NAMALWA (cell line): ENCODE measurements around the gene PCDHGB3.
"Not testable (repeated sequence)": the region's sequence is repeated elsewhere in the genome, so short reads cannot be mapped to it uniquely, and the experiment has no call there.

Source experiments
- DNase-seq: peaks from one replicate; pipeline ENCODE4 v3.0.0-alpha.2; 2015; ENCODE audit warnings: low spot score

Gene PCDHGB3

GRCh38 chr5:141359790-141360426 is 10.1 kb upstream of the PCDHGB3 start, which contains the start of gene PCDHGB2:
Gene PCDHGB2 (plus strand): TSS chr5:141359994. CDS start chr5:141360136, 142 bp downstream.
- peak; percentile 89 for DNase-seq

GRCh38 chr5:141360685-141361084 is 9.4 kb upstream of the PCDHGB3 start:
- no peak for DNase-seq

DNA sequence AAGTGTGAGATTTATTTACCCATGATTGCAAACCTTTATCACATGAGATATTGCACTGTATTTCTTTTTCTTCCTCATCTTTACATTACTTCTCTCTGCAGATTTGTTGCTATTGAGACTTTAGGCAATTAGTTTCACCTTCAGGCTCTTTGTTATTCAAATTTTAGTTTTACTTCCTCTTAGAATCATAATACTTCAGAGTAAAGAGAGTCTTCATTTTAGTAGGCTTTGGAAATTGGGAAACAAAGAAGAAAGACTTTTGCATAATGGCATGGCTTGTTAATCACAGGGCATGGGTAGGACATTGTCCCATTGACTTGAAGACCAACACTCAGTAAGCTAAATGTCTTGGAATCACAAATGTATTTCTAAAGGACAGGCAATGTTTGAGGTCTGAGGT is 7.3 kb upstream of the PCDHGB3 start:
- peak; percentile 21 for DNase-seq

DNA sequence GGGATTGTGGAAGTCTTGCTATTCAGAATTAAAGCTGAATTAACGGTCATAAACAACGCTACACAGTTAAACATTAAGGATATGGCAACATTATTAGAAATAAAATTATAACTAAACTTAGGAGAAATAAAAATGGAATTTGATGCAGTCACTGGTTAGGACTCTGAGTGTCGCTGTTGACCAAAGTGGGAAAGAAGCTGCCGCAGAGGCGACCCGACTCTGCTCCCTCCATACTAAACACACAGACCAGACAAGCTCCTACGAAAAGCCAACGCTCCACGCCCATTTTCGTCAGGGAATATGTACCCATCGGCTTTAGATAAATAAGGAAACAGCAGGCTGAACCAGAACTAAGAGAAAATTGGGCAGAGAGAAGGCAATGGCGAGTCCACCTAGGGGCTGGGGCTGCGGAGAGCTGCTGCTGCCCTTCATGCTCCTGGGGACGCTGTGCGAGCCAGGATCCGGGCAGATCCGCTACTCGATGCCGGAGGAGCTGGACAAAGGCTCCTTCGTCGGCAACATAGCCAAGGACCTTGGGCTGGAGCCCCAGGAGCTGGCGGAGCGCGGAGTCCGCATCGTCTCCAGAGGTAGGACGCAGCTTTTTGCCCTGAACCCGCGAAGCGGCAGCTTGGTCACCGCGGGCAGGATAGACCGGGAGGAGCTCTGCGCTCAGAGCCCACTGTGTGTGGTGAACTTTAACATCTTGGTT is 5.9 kb upstream of the PCDHGB3 start, which contains the start of gene PCDHGA5:
Gene PCDHGA5 (plus strand): TSS at position 211 of the 709 bp plus-strand sequence. CDS start 169 bp downstream, at position 380.
- DNase-seq = no peak

DNA sequence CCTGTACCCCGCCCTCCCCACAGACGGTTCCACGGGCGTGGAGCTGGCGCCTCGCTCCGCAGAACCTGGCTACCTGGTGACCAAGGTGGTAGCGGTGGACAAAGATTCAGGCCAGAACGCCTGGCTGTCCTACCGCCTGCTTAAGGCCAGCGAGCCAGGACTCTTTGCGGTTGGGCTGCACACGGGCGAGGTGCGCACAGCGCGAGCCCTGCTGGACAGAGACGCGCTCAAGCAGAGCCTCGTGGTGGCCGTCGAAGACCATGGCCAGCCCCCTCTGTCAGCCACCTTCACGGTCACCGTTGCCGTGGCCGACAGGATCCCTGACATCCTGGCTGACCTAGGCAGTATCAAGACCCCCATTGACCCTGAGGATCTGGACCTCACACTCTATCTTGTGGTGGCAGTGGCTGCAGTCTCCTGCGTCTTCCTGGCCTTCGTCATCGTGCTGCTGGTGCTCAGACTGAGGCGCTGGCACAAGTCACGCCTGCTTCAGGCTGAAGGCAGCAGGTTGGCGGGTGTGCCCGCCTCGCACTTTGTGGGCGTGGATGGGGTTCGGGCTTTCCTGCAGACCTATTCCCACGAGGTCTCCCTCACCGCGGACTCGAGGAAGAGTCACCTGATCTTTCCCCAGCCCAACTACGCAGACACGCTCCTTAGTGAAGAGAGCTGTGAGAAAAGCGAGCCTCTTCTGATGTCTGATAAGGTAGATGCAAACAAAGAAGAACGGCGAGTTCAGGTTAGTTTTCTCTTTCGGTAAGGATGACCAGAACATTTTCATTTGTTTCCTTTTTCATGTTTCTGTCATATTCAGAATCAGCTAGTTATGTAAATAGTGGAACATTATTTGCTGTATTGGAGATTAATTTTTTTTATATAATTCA is 3.8 kb upstream of the PCDHGB3 start:
- no peak for DNase-seq

DNA sequence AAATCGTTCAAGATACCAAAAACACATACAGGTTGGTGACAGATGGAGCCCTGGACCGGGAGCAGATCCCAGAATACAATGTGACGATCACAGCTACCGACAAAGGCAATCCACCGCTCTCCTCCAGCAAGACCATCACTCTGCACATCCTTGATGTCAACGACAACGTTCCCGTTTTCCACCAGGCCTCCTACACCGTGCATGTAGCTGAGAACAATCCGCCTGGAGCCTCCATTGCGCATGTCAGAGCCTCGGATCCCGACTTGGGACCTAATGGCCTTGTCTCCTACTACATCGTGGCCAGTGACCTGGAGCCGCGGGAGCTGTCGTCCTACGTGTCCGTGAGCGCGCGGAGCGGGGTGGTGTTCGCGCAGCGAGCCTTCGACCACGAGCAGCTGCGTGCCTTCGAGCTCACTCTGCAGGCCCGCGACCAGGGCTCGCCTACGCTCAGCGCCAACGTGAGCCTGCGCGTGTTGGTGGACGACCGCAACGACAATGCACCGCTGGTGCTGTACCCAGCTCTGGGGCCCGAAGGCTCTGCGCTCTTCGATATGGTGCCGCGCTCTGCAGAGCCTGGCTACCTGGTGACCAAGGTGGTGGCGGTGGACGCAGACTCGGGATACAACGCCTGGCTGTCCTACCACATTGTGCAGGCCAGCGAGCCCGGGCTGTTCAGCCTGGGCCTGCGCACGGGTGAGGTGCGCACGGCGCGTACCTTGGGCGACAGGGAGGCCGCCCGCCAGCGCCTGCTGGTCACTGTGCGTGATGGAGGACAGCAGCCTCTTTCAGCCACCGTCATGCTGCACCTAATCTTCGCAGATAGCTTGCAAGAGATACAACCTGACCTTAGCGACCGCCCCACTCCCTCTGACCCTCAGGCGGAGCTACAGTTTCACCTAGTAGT is 1.8 kb downstream of the PCDHGB3 start:
- DNase-seq = no peak

GRCh38 chr5:141373673-141374317 is 3.8 kb downstream of the PCDHGB3 start, which contains the start of gene PCDHGA6:
Gene PCDHGA6 (plus strand): TSS chr5:141373891. CDS start chr5:141374084, 193 bp downstream.
- DNase-seq = peak; percentile 41

DNA sequence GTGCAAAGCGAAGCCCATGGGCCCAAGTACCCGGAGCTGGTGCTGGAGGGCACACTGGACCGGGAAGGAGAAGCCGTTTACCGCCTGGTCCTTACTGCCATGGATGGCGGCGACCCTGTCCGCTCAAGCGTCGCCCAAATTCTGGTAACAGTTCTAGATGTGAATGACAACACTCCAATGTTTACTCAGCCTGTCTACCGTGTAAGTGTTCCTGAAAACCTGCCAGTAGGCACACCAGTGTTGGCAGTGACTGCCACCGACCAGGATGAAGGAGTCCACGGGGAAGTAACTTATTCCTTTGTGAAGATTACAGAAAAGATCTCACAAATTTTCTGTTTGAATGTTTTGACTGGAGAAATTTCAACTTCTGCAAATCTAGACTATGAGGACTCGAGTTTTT is 4.6 kb downstream of the PCDHGB3 start:
- no peak for DNase-seq

- DNase-seq = not testable (repeated sequence)
Observed at GRCh38 chr5:141375444-141376155, 5.6 kb downstream of the PCDHGB3 start.

DNA sequence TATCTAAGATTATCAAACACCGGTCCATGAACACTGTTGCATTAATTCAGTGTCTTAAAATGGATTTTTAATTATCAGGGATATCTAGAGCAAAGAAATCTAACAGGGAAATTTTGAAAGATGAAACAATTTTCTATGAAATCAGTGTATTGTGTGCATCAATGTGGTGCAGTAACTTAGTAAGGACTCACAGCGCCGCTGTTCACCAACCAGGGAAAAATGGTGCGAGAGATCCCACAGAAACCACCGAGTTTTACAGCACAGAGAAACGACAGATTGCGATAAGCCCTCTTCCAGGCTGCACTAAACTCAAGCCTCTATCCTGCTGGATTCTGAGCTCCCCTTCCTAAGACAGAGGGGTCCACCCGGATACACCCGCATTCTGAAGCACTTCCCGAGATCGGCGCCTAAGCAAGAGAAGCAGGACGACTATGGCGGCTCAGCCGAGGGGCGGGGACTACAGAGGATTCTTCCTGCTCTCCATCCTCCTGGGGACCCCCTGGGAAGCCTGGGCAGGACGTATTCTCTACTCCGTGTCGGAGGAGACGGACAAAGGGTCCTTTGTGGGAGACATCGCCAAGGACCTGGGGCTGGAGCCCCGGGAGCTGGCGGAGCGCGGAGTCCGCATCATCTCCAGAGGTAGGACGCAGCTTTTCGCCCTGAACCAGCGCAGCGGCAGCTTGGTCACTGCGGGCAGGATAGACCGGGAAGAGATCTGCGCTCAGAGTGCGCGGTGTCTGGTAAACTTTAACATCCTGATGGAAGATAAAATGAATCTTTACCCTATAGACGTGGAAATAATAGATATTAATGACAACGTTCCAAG is 12.6 kb downstream of the PCDHGB3 start, which contains the start of gene PCDHGA7:
Gene PCDHGA7 (plus strand): TSS at position 274 of the 826 bp plus-strand sequence. CDS start 158 bp downstream, at position 432.
- no peak for DNase-seq

- DNase-seq = no peak
Observed at GRCh38 chr5:141383345-141383744, 13.3 kb downstream of the PCDHGB3 start.

GRCh38 chr5:141384471-141385267 is 14.6 kb downstream of the PCDHGB3 start:
- DNase-seq = no peak

DNA sequence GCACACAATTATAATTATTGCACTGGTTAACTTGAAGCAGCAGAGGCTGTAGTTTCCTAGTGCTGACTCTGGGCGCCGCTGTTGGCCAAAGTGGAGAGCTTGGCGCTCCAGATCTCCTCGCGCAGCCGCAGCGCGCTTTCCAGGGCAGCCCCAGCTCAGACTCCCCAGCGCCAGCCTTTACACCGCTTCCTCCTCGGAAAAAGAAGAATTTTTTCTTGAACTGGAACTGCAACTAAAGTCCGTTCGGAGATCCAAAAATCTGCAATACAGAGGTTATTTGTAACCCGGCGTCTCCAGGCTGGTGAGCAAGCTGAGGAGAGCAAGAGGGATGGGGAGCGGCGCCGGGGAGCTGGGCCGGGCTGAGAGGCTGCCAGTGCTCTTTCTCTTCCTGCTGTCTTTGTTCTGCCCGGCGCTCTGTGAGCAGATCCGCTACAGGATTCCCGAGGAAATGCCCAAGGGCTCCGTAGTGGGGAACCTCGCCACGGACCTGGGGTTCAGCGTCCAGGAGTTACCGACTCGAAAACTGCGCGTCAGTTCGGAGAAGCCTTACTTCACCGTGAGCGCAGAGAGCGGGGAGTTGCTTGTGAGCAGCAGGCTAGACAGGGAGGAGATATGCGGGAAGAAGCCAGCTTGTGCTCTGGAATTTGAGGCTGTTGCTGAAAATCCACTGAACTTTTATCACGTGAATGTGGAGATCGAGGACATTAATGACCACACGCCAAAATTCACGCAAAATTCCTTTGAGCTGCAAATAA is 17.7 kb downstream of the PCDHGB3 start, which contains the start of gene PCDHGB4:
Gene PCDHGB4 (plus strand): TSS at position 142 of the 755 bp plus-strand sequence. CDS start 187 bp downstream, at position 329.
- DNase-seq = not testable (repeated sequence)

- DNase-seq = no peak
Observed at GRCh38 chr5:141388661-141389060, 18.6 kb downstream of the PCDHGB3 start.

DNA sequence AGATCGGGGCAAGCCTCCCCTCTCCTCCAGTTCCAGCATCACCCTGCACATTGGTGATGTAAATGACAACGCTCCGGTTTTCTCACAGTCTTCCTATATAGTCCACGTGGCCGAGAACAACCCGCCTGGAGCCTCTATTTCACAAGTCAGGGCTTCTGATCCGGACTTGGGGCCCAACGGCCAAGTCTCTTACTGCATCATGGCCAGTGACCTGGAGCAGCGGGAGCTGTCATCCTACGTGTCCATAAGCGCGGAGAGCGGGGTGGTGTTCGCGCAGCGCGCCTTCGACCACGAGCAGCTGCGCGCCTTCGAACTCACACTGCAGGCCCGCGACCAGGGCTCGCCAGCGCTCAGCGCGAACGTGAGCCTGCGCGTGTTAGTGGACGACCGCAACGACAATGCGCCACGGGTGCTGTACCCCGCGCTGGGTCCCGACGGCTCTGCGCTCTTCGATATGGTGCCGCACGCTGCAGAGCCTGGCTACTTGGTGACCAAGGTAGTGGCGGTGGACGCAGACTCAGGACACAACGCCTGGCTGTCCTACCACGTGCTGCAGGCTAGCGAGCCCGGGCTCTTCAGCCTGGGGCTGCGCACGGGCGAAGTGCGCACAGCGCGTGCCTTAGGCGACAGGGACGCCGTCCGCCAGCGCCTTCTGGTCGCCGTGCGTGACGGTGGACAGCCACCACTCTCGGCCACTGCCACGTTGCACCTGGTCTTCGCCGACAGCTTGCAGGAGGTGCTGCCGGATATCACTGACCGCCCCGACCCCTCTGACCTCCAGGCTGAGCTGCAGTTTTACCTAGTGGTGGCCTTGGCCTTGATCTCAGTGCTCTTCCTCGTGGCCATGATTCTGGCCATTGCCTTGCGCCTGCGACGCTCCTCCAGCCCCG is 19.4 kb downstream of the PCDHGB3 start:
- no peak for DNase-seq
